B cell (primary cell): ENCODE results near the gene CIITA. TPM values are rescaled to one million over a fixed set of nuclear protein-coding genes. Genes with fewer than 3 reads are reported as not detected.
A peak's percentile ranks its signal among the peaks of the same experiment; 100 is the strongest.

ENCODE experiments used
- ATAC-seq: fragments of 200-7000 bp; cut with Tn5 transposase; one replicate; pipeline ENCODE4 v1.10.0; 2021; ENCODE audit warnings: low read depth, mild to moderate bottlenecking, moderate number of reproducible peaks, moderate library complexity
- CTCF ChIA-PET: fragments of 350-600 bp; sonication (Branson Sonifier 250); formaldehyde crosslinking; loops from one replicate; lab custom pipeline; 2021; ENCODE audit warnings: antibody characterized with exemption, inconsistent platforms; lab: Charles Lee
- POLR2A ChIA-PET: fragments of 350-600 bp; sonication (Branson Sonifier 250); formaldehyde crosslinking; loops from one replicate; lab custom pipeline; 2021; ENCODE audit warnings: antibody characterized with exemption; lab: Charles Lee
- DNase-seq: peaks from one replicate; pipeline ENCODE4 v3.0.0; 2013
- H2AFZ ChIP-seq: 2 replicates; pipeline ENCODE4 v1.6.1; 2012; ENCODE audit warnings: mild to moderate bottlenecking, low read depth, low read length; ENCODE audit not compliant: insufficient read depth, poor library complexity, severe bottlenecking
- H3K27ac ChIP-seq, 2 donors: 1 replicate in 1 of 2; 2 replicates in 1 of 2; pipeline ENCODE4 v1.5.1; 2012 to 2013; ENCODE audit warnings: low read length in 2 of 2, mild to moderate bottlenecking in 2 of 2, moderate library complexity in 1 of 2
- H3K27me3 ChIP-seq, 4 experiments: fragments of 200-600 bp in 1 of 4; sonication (generic) in 1 of 4; replicated peaks in 1 of 4; 1 replicate in 2 of 4; 2 replicates in 2 of 4; pipeline versions ENCODE4 v1.6.1 to v1.7.0; 2013 to 2016; ENCODE audit warnings: low read length in 3 of 4, mild to moderate bottlenecking in 2 of 4, mixed read lengths in 1 of 4, moderate library complexity in 1 of 4; ENCODE audit not compliant: insufficient read depth in 4 of 4, control insufficient read depth in 3 of 4; ENCODE audit errors: control extremely low read depth in 1 of 4
- H3K36me3 ChIP-seq, 2 experiments: replicated peaks in 1 of 2; 1 replicate in 1 of 2; 2 replicates in 1 of 2; pipeline versions ENCODE4 v1.6.1 to v1.7.1; 2013; ENCODE audit warnings: low read length in 1 of 2; ENCODE audit not compliant: insufficient read depth in 2 of 2, control insufficient read depth in 1 of 2; ENCODE audit errors: control extremely low read depth in 1 of 2, extremely low read depth in 1 of 2
- H3K4me1 ChIP-seq, 2 donors: fragments of 200-600 bp in 1 of 2; sonication (generic) in 1 of 2; 1 replicate in 1 of 2; 2 replicates in 1 of 2; pipeline versions ENCODE4 v1.5.1 to v1.6.1; 2013 to 2017; ENCODE audit warnings: low read length in 2 of 2; ENCODE audit not compliant: control insufficient read depth in 2 of 2, insufficient read depth in 2 of 2
- H3K4me2 ChIP-seq: replicated peaks from 2 replicates; pipeline ENCODE3; 2012; ENCODE audit warnings: mild to moderate bottlenecking, low read depth, low read length; ENCODE audit not compliant: poor library complexity, severe bottlenecking
- H3K4me3 ChIP-seq, 5 experiments: fragments of 200-600 bp in 1 of 5; sonication (generic) in 1 of 5; 1 replicate in 3 of 5; 2 replicates in 2 of 5; pipeline versions ENCODE4 v1.5.1 to v1.7.0; 2011 to 2016; ENCODE audit warnings: low read length in 4 of 5, mild to moderate bottlenecking in 4 of 5, low read depth in 2 of 5, control low read depth in 1 of 5, moderate library complexity in 1 of 5; ENCODE audit not compliant: insufficient read depth in 1 of 5; ENCODE audit errors: control extremely low read depth in 1 of 5, extremely low read depth in 1 of 5
- H3K79me2 ChIP-seq: fragments of 200-600 bp; sonication (generic); one replicate; pipeline ENCODE4 v1.6.0; 2016; ENCODE audit warnings: low read length; ENCODE audit not compliant: control insufficient read depth, insufficient read depth
- H3K9ac ChIP-seq: fragments of 200-600 bp; sonication (generic); 2 replicates; pipeline ENCODE4 v1.6.1; 2017; ENCODE audit warnings: mild to moderate bottlenecking, low read length, moderate library complexity
- H3K9me3 ChIP-seq, 3 donors: one replicate each; pipeline versions ENCODE4 v1.6.1 to v1.7.1; 2013; ENCODE audit warnings: low read length in 2 of 3; ENCODE audit not compliant: control insufficient read depth in 2 of 3, insufficient read depth in 1 of 3; ENCODE audit errors: control extremely low read depth in 1 of 3
- H4K20me1 ChIP-seq: 2 replicates; pipeline ENCODE4 v1.6.0; 2012; ENCODE audit warnings: mild to moderate bottlenecking, low read length; ENCODE audit not compliant: insufficient read depth, control insufficient read depth, poor library complexity, severe bottlenecking
- H3K27ac Mint-ChIP-seq: one replicate; pipeline ENCODE4 v1.8.0; 2021; ENCODE audit warnings: mixed read lengths
- H3K27me3 Mint-ChIP-seq: one replicate; pipeline ENCODE4 v1.8.0; 2021; ENCODE audit warnings: mixed read lengths
- H3K4me1 Mint-ChIP-seq: one replicate; pipeline ENCODE4 v1.8.0; 2021; ENCODE audit warnings: mixed read lengths
- H3K4me3 Mint-ChIP-seq: one replicate; pipeline ENCODE4 v1.8.0; 2021; ENCODE audit warnings: mixed read lengths
- H3K9me3 Mint-ChIP-seq: one replicate; pipeline ENCODE4 v1.8.0; 2022; ENCODE audit warnings: mixed read lengths; ENCODE audit not compliant: insufficient read depth
- EZH2 ChIP-seq: IDR thresholded peaks from 2 replicates; pipeline ENCODE4 v1.6.1; 2012; ENCODE audit warnings: borderline replicate concordance, low read depth, mild to moderate bottlenecking, moderate library complexity, low read length; ENCODE audit not compliant: insufficient read depth, poor library complexity, severe bottlenecking
- WGBS: methylation state at CpG from one replicate; pipeline ENCODE4 v1.1.5; 2013; ENCODE audit warnings: missing lambda C conversion rate; ENCODE audit not compliant: insufficient coverage; 5-methylcytosine and 5-hydroxymethylcytosine counted together
- intact Hi-C: fragments of 100-400 bp; cut with micrococcal nuclease; formaldehyde crosslinking; loops from one replicate; pipeline ENCODE4 v1.10.0; 2022
- polyA plus RNA-seq: library from polyadenylated mRNA; depleted of rRNA; stranded (reverse); fragments of >200 nt; gene quantifications from 2 replicates; pipeline ENCODE4 v1.2.3, GENCODE V29; 2012
- total RNA-seq, 2 donors: library from RNA; stranded (reverse); fragments of 120-200 nt in 1 of 2; gene quantifications; 1 replicate in 1 of 2; 2 replicates in 1 of 2; pipeline versions ENCODE4 v1.2.3 to v1.2.4, GENCODE V29; 2013 to 2022
- TF ChIP-seq, protein P1 (sequence below): fragments of 200-600 bp; IDR thresholded peaks from one replicate; pipeline ENCODE4 v1.8.0; 2022; ENCODE audit warnings: antibody characterized with exemption, mild to moderate bottlenecking

Gene CIITA
- total and polyA plus RNA-seq, 2 donors (not counting 1 experiment from before 2014, with no cell fraction given): 632 to 719 TPM

- Histone ChIP-seq H3K4me2 (peak overlapping the region; percentile 45), H3K4me1 (peaks cover 22 to 39% of the 10 kb centered on the region in 2 donors), H3K27me3 (no peaks in the 10 kb centered on the region), H3K27ac (no peak overlapping the region), H3K79me2 (no peaks in the 10 kb centered on the region), H4K20me1 (no peaks in the 10 kb centered on the region), H3K9ac (no peak overlapping the region), H3K36me3 (no peaks in the 10 kb centered on the region), H3K9me3 (no peaks in the 10 kb centered on the region), H3K4me3 (peak overlapping the region in 1 of 5 experiments; percentile 7), H2AFZ (no peak overlapping the region)
- H3K27me3 Mint-ChIP-seq: no peaks in the 10 kb centered on the region
- peaks cover 51% of the 10 kb centered on the region for H3K4me1 Mint-ChIP-seq
- CTCF ChIA-PET: no interaction called here
- ATAC-seq: no peak
- DNase-seq: no peak
- WGBS: 93% methylated on average over 6 of the region's 14 CpGs
- TF ChIP-seq, protein P1, sequence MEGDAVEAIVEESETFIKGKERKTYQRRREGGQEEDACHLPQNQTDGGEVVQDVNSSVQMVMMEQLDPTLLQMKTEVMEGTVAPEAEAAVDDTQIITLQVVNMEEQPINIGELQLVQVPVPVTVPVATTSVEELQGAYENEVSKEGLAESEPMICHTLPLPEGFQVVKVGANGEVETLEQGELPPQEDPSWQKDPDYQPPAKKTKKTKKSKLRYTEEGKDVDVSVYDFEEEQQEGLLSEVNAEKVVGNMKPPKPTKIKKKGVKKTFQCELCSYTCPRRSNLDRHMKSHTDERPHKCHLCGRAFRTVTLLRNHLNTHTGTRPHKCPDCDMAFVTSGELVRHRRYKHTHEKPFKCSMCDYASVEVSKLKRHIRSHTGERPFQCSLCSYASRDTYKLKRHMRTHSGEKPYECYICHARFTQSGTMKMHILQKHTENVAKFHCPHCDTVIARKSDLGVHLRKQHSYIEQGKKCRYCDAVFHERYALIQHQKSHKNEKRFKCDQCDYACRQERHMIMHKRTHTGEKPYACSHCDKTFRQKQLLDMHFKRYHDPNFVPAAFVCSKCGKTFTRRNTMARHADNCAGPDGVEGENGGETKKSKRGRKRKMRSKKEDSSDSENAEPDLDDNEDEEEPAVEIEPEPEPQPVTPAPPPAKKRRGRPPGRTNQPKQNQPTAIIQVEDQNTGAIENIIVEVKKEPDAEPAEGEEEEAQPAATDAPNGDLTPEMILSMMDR: no peak
- TF ChIP-seq EZH2: no peak
- H3K9me3 Mint-ChIP-seq: no peaks in the 10 kb centered on the region
- POLR2A ChIA-PET: interaction anchor here (0.6 kb wide), 1 partner anchor 12 kb away, joined by 3 read pairs; no protein-coding TSS in a partner anchor
- intact Hi-C loops: no loop called here
- peak overlapping the region; percentile 78 for H3K27ac Mint-ChIP-seq
- H3K4me3 Mint-ChIP-seq: peak overlapping the region; percentile 8
Measured at GRCh38 chr16:10846213-10846998, 30.6 kb upstream of the CIITA start.

- Histone ChIP-seq H3K27ac (no peak overlapping the region), H3K9ac (no peak overlapping the region), H4K20me1 (no peaks in the 10 kb centered on the region), H3K4me1 (peaks cover 25 to 42% of the 10 kb centered on the region in 2 donors), H3K4me2 (peak overlapping the region; percentile 45), H3K79me2 (no peaks in the 10 kb centered on the region), H3K36me3 (no peaks in the 10 kb centered on the region), H2AFZ (no peak overlapping the region), H3K27me3 (no peaks in the 10 kb centered on the region), H3K9me3 (no peaks in the 10 kb centered on the region), H3K4me3 (peak overlapping the region in 1 of 5 experiments; percentile 7)
- Mint-ChIP-seq H3K4me1 (peaks cover 58% of the 10 kb centered on the region), H3K9me3 (no peaks in the 10 kb centered on the region), H3K27me3 (no peaks in the 10 kb centered on the region), H3K4me3 (peak overlapping the region; percentile 8), H3K27ac (peak overlapping the region; percentile 78)
- no peak for DNase-seq
- no peak for ATAC-seq
- intact Hi-C loops: no loop called here
- TF ChIP-seq EZH2: no peak
- TF ChIP-seq, protein P1: no peak
- WGBS: 50% methylated on average over 2 of the region's 2 CpGs
- ChIA-PET CTCF (no interaction called here), POLR2A (no interaction called here)
Measured at GRCh38 chr16:10847176-10847575, 29.8 kb upstream of the CIITA start.
